HL-60 (cell line): Measurements from ENCODE around the gene JARID2.

Experiments used
- GABPA ChIP-seq: IDR thresholded peaks from 2 replicates; pipeline ENCODE4 v1.6.1; 2012; ENCODE audit warnings: low read depth
- POLR2AphosphoS5 ChIP-seq: IDR thresholded peaks from 2 replicates; pipeline ENCODE4 v1.6.1; 2012; ENCODE audit warnings: low read depth
- REST ChIP-seq: IDR thresholded peaks from 2 replicates; pipeline ENCODE4 v1.6.1; 2012; ENCODE audit warnings: low read depth; ENCODE audit not compliant: insufficient replicate concordance
- SPI1 ChIP-seq: IDR thresholded peaks from 2 replicates; pipeline ENCODE4 v1.6.1; 2012; ENCODE audit warnings: low read depth, mild to moderate bottlenecking, borderline replicate concordance
- TF ChIP-seq, protein P1 (sequence below): IDR thresholded peaks from one replicate; pipeline ENCODE4 v1.5.1; 2011; ENCODE audit warnings: low read length, control low read depth, inconsistent platforms; ENCODE audit not compliant: insufficient read depth

- TF ChIP-seq, protein P1, sequence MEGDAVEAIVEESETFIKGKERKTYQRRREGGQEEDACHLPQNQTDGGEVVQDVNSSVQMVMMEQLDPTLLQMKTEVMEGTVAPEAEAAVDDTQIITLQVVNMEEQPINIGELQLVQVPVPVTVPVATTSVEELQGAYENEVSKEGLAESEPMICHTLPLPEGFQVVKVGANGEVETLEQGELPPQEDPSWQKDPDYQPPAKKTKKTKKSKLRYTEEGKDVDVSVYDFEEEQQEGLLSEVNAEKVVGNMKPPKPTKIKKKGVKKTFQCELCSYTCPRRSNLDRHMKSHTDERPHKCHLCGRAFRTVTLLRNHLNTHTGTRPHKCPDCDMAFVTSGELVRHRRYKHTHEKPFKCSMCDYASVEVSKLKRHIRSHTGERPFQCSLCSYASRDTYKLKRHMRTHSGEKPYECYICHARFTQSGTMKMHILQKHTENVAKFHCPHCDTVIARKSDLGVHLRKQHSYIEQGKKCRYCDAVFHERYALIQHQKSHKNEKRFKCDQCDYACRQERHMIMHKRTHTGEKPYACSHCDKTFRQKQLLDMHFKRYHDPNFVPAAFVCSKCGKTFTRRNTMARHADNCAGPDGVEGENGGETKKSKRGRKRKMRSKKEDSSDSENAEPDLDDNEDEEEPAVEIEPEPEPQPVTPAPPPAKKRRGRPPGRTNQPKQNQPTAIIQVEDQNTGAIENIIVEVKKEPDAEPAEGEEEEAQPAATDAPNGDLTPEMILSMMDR: no peak
- TF ChIP-seq GABPA (no peak), POLR2AphosphoS5 (no peak), REST (no peak), SPI1 (no peak)
Measured at GRCh38 chr6:15435468-15435867, 189.6 kb downstream of the JARID2 start.
